Hepatocyte (in vitro differentiated cells): Measurements from ENCODE around the gene GNB1L.

Experiments used
- EZH2 ChIP-seq: fragments of 200-600 bp; sonication (generic); IDR thresholded peaks from 2 replicates; pipeline ENCODE4 v1.6.1; 2016; ENCODE audit warnings: antibody characterized with exemption, mild to moderate bottlenecking, borderline replicate concordance
- EZH2phosphoT487 ChIP-seq: fragments of 200-600 bp; sonication (generic); IDR thresholded peaks from one replicate; pipeline ENCODE4 v1.6.1; 2018; ENCODE audit warnings: antibody characterized with exemption, mild to moderate bottlenecking, low read depth, moderate library complexity; ENCODE audit not compliant: unreplicated experiment, severe bottlenecking
- TF ChIP-seq, protein P1 (sequence below): fragments of 200-600 bp; sonication (generic); IDR thresholded peaks from 2 replicates; pipeline ENCODE4 v1.5.1; 2016; ENCODE audit warnings: antibody characterized with exemption, mild to moderate bottlenecking; ENCODE audit not compliant: poor library complexity

DNA sequence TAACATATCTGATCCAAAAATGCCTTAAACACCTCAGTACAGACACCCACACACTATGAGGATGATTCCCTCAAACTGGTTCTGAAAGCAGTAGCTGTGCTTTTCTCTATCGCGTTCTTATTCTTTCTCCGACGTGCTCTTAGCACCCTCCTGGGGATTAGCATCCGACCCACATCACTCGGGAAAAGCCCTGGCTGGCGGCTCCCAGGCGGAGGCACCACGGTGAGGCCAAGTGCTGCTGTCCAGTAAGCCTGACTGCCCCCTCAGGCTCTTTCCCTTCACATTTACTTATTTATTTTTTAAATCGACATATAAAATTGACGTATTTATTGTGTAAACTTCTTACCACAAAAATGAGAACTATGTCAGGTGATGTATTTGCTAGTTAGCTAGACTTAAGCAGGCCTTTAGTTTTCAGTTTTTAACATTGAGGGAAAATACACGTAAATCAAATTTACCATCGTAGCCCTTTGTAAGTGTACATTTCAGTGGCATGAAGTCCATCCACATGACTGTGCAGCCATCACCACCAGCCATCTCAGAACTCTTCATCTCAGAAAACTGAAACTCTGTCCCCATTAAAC lies 74.9 kb downstream of the GNB1L start:
- TF ChIP-seq, protein P1, sequence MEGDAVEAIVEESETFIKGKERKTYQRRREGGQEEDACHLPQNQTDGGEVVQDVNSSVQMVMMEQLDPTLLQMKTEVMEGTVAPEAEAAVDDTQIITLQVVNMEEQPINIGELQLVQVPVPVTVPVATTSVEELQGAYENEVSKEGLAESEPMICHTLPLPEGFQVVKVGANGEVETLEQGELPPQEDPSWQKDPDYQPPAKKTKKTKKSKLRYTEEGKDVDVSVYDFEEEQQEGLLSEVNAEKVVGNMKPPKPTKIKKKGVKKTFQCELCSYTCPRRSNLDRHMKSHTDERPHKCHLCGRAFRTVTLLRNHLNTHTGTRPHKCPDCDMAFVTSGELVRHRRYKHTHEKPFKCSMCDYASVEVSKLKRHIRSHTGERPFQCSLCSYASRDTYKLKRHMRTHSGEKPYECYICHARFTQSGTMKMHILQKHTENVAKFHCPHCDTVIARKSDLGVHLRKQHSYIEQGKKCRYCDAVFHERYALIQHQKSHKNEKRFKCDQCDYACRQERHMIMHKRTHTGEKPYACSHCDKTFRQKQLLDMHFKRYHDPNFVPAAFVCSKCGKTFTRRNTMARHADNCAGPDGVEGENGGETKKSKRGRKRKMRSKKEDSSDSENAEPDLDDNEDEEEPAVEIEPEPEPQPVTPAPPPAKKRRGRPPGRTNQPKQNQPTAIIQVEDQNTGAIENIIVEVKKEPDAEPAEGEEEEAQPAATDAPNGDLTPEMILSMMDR, result no peak
- no peak for TF ChIP-seq EZH2
- no peak for TF ChIP-seq EZH2phosphoT487
